Smooth muscle cell (in vitro differentiated cells): ENCODE measurements around the gene MAOA. TPM values are rescaled to one million over a fixed set of nuclear protein-coding genes. Genes with fewer than 3 reads are reported as not detected.

ENCODE experiments used
- DNase-seq: peaks from one replicate; lab custom pipeline; 2025; ENCODE audit not compliant: unreplicated experiment; lab: John Stamatoyannopoulos, UW
- H2AFZ ChIP-seq: fragments of 200-600 bp; sonication (generic); 2 replicates; pipeline ENCODE4 v1.6.0; 2016; ENCODE audit warnings: antibody characterized with exemption, low read depth, mild to moderate bottlenecking
- H3F3A ChIP-seq: fragments of 200-600 bp; sonication (generic); 2 replicates; pipeline ENCODE4 v1.6.0; 2017; ENCODE audit warnings: antibody characterized with exemption, low read depth
- H3K27ac ChIP-seq: fragments of 200-600 bp; sonication (generic); 2 replicates; pipeline ENCODE4 v1.5.1; 2016; ENCODE audit warnings: low read depth, mild to moderate bottlenecking
- H3K27me3 ChIP-seq: fragments of 200-600 bp; sonication (generic); 2 replicates; pipeline ENCODE4 v1.6.1; 2016; ENCODE audit warnings: low read depth, mild to moderate bottlenecking
- H3K36me3 ChIP-seq: fragments of 200-600 bp; sonication (generic); 2 replicates; pipeline ENCODE4 v1.5.1; 2016; ENCODE audit warnings: low read depth
- H3K4me1 ChIP-seq: fragments of 200-600 bp; sonication (generic); 2 replicates; pipeline ENCODE4 v1.5.1; 2016; ENCODE audit warnings: low read depth
- H3K4me2 ChIP-seq: fragments of 200-600 bp; sonication (generic); 2 replicates; pipeline ENCODE4 v1.6.0; 2016; ENCODE audit warnings: mild to moderate bottlenecking
- H3K4me3 ChIP-seq: fragments of 200-600 bp; sonication (generic); 2 replicates; pipeline ENCODE4 v1.5.1; 2016; ENCODE audit warnings: mild to moderate bottlenecking
- H3K79me2 ChIP-seq: fragments of 200-600 bp; sonication (generic); 2 replicates; pipeline ENCODE4 v1.6.0; 2016; ENCODE audit warnings: low read depth, mild to moderate bottlenecking
- H3K9ac ChIP-seq: fragments of 200-600 bp; sonication (generic); 2 replicates; pipeline ENCODE4 v1.6.0; 2016; ENCODE audit warnings: low read depth
- H3K9me3 ChIP-seq: fragments of 200-600 bp; sonication (generic); replicated peaks from 2 replicates; pipeline ENCODE4 v1.5.1; 2016; ENCODE audit warnings: low read depth
- H4K20me1 ChIP-seq: fragments of 200-600 bp; sonication (generic); 2 replicates; pipeline ENCODE4 v1.6.0; 2016; ENCODE audit warnings: low read depth
- WGBS: methylation state at CpG from one replicate; pipeline ENCODE4 v1.1.7; 2016; ENCODE audit warnings: low lambda C conversion rate; 5-methylcytosine and 5-hydroxymethylcytosine counted together
- polyA plus RNA-seq: library from polyadenylated mRNA; unstranded; fragments of >200 nt; fragmentation: Nextera tagmentation; extraction: Ambion mirVana; gene quantifications from 2 replicates; pipeline ENCODE4 v1.2.1, GENCODE V29; 2016
- total RNA-seq: library from RNA; depleted of rRNA; stranded (reverse); fragments of >200 nt; gene quantifications from 2 replicates; pipeline ENCODE4 v1.2.3, GENCODE V29; 2014
- TF ChIP-seq, protein P1 (sequence below): fragments of 200-600 bp; sonication (generic); IDR thresholded peaks from 2 replicates; pipeline ENCODE4 v1.5.1; 2017; ENCODE audit warnings: borderline replicate concordance, mild to moderate bottlenecking, antibody characterized with exemption; ENCODE audit not compliant: insufficient read depth, poor library complexity, severe bottlenecking

The MAOA gene
- total and polyA plus RNA-seq, 2 experiments from 2014 or later: 1.2 to 1.6 TPM

DNA sequence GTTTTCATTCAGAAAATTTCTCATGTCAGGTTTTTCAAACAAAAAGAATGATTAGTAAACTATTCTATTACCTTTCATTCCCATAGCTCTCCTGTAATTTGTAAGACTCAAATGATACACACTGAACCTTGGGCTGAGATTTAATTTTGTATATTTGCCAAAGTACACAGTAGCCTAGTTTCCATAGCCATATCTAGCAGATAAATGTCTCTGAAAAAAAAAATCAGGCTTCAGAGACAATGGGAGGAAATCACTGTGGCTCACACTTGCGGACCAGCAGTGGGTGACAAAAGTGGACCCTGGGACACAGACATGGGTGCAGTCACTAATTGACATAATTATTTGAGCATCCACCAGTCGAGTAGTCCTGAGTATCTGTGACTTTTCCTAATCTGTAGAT is 46.6 kb downstream of the MAOA start:
- no peak for DNase-seq
- H3K4me3 ChIP-seq: no peak overlapping the region
- TF ChIP-seq, protein P1, sequence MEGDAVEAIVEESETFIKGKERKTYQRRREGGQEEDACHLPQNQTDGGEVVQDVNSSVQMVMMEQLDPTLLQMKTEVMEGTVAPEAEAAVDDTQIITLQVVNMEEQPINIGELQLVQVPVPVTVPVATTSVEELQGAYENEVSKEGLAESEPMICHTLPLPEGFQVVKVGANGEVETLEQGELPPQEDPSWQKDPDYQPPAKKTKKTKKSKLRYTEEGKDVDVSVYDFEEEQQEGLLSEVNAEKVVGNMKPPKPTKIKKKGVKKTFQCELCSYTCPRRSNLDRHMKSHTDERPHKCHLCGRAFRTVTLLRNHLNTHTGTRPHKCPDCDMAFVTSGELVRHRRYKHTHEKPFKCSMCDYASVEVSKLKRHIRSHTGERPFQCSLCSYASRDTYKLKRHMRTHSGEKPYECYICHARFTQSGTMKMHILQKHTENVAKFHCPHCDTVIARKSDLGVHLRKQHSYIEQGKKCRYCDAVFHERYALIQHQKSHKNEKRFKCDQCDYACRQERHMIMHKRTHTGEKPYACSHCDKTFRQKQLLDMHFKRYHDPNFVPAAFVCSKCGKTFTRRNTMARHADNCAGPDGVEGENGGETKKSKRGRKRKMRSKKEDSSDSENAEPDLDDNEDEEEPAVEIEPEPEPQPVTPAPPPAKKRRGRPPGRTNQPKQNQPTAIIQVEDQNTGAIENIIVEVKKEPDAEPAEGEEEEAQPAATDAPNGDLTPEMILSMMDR: no peak
- H2AFZ ChIP-seq: no peak overlapping the region
- H3K9ac ChIP-seq: no peak overlapping the region
- no peaks in the 10 kb centered on the region for H3K9me3 ChIP-seq
- H3K79me2 ChIP-seq: no peaks in the 10 kb centered on the region
- H3F3A ChIP-seq: no peaks in the 10 kb centered on the region
- H3K36me3 ChIP-seq: no peaks in the 10 kb centered on the region
- 73% methylated on average over 2 of the region's 2 CpGs for WGBS
- H3K27ac ChIP-seq: no peak overlapping the region
- no peak overlapping the region for H3K4me2 ChIP-seq
- H3K4me1 ChIP-seq: peaks cover 15% of the 10 kb centered on the region
- no peaks in the 10 kb centered on the region for H4K20me1 ChIP-seq
- no peaks in the 10 kb centered on the region for H3K27me3 ChIP-seq

- DNase-seq: no peak
- Histone ChIP-seq H3K9me3 (no peaks in the 10 kb centered on the region), H3F3A (no peaks in the 10 kb centered on the region), H3K4me3 (no peak overlapping the region), H3K4me1 (peaks cover 15% of the 10 kb centered on the region), H3K36me3 (no peaks in the 10 kb centered on the region), H3K27ac (peak overlapping the region; percentile 7), H2AFZ (no peak overlapping the region), H3K9ac (no peak overlapping the region), H4K20me1 (no peaks in the 10 kb centered on the region), H3K4me2 (no peak overlapping the region), H3K27me3 (no peaks in the 10 kb centered on the region), H3K79me2 (no peaks in the 10 kb centered on the region)
- TF ChIP-seq, protein P1: no peak
- 43% methylated on average over 4 of the region's 4 CpGs for WGBS
Measured at GRCh38 chrX:43703211-43703791, 47.2 kb downstream of the MAOA start.

GRCh38 chrX:43706786-43707370 is 50.8 kb downstream of the MAOA start:
- Histone ChIP-seq H2AFZ (no peak overlapping the region), H3K36me3 (no peaks in the 10 kb centered on the region), H3K9me3 (no peaks in the 10 kb centered on the region), H3K9ac (no peak overlapping the region), H3K4me2 (no peak overlapping the region), H3F3A (no peaks in the 10 kb centered on the region), H3K4me3 (no peak overlapping the region), H3K4me1 (peaks cover 7% of the 10 kb centered on the region), H3K79me2 (no peaks in the 10 kb centered on the region), H3K27ac (no peak overlapping the region), H3K27me3 (no peaks in the 10 kb centered on the region), H4K20me1 (no peaks in the 10 kb centered on the region)
- 48% methylated on average over 2 of the region's 2 CpGs for WGBS
- TF ChIP-seq, protein P1: no peak
- no peak for DNase-seq

- H3K4me3 ChIP-seq: no peak overlapping the region
- H4K20me1 ChIP-seq: no peaks in the 10 kb centered on the region
- peaks cover 4% of the 10 kb centered on the region for H3K4me1 ChIP-seq
- H2AFZ ChIP-seq: no peak overlapping the region
- no peaks in the 10 kb centered on the region for H3K36me3 ChIP-seq
- H3F3A ChIP-seq: no peaks in the 10 kb centered on the region
- no peak overlapping the region for H3K27ac ChIP-seq
- H3K4me2 ChIP-seq: no peak overlapping the region
- DNase-seq: no peak
- TF ChIP-seq, protein P1: no peak
- H3K9ac ChIP-seq: no peak overlapping the region
- no peaks in the 10 kb centered on the region for H3K27me3 ChIP-seq
- H3K9me3 ChIP-seq: no peaks in the 10 kb centered on the region
- no peaks in the 10 kb centered on the region for H3K79me2 ChIP-seq
- 64% methylated on average over 3 of the region's 3 CpGs for WGBS
Measured at GRCh38 chrX:43707812-43708548, 51.9 kb downstream of the MAOA start.
